NCI-H2081 (cell line): ENCODE measurements around the gene MXRA7.

Experiments
- DNase-seq, 2 experiments: peaks; one replicate each; lab custom pipeline; 2025; lab: John Stamatoyannopoulos, UW

The MXRA7 gene

DNA sequence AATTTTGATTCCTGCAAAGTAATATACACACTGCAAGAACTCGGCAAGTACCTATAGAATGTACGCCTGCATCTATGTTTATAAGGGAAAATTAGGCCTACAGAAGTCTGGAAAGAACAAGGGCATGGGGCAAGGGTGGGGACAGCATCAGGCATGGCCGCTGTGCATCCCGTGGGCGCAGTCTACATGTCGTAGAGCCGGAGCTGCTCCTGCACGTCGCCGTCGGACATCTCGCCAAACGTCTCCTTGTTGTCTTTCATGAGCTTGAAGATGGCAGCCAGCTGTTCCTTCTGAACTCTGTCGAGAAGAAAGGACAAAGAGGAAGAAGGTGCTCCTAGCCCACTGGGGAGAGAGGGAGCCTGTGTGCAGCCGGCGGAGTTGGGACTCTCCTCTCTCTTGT lies 33.4 kb downstream of the MXRA7 start:
- DNase-seq: no peak

DNA sequence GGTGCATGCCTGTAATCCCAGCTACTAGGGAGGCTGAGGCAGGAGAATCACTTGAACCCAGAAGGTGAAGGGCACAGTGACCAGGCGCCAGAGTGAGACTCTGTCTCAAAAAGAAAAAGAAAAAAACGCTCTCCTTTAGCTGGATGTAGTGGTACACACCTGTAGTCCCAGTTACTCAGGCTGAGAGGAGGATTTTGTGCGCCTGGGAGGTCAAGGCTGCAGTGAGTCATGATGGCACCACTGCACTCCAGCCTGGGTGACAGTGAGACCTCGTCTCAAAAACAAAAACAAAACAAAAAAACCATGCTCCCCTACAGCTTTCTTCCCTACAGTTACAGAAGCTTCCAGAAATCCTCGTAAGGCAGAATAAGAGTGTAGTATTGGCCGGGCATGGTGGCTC lies 34.1 kb downstream of the MXRA7 start:
- DNase-seq: no peak

DNA sequence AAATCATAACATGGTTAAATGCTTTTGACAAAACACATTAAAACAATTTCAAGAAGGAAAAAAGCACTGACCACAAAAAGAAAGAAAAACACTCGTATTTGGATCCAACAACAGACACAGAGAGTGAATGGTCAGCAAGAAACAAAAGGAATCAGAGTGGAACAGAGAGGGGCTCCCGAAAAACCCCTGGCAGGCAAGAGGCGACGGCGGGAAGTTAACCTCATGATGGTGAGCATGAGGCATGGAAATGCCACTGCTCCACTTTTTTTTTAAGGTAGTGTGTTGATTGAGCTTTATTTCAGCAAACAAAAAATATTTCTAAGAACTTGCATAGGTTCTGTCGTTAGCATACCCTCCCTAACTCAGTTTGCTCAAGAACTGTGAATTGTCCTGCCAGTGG lies 35.1 kb downstream of the MXRA7 start:
- no peak for DNase-seq

DNA sequence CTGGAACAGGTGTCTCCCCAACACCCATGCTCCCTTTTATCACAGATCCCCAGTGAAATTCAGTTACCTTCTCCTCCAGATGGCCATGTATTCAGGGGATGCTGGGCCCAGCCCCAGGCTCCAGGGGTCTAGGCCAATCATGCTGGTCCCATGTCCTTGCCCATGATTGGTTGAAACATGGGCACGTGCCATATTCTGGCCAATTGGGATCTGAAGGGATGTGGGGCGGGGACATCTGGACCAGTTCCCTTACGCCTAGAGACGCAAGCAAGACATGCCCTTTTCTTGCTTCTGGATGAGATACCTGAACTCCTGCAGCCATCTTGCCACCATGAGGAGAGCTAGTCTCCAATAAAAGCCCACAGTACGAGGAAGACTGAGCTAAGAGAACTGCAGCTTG lies 36.2 kb downstream of the MXRA7 start:
- DNase-seq: no peak

DNA sequence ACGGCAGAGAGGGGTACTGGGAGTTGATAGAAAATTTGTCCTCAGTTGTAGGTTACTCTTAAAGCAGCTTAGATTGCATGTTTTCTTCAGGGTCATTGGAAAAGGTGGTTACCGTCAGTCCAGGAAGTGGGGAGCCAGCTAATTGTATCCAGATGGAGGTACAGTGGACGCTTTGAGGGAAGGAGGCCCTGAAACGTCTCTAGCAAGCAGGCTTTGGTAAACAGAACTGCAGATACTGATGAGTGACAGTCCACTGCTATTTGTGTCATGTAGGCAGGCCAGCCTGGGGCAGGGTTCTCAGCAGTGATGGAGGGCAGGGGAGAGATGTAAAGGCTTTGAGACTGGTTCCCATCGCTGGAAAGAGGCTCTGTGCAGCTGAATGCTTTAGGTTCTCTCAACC lies 37.0 kb downstream of the MXRA7 start:
- DNase-seq: no peak

DNA sequence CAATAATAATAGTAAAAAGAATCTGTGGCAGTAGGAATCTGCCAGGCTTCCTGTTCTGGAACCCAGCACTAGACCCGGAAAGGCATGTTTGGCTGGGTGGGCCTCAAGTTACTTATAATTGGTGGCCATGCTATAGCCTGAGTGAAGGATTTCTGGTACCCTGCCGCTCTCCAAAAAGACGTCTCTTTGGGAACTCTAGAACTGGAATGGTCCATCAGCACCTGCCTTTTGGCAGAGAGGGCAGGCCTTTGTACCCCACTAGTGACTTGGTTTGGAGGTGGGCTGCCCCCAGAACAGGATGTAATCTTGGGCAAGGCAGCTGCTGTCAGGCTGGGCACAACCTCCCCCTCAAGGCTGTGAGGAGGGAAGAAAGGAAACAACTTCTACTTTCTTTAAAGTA lies 37.9 kb downstream of the MXRA7 start:
- DNase-seq: no peak

DNA sequence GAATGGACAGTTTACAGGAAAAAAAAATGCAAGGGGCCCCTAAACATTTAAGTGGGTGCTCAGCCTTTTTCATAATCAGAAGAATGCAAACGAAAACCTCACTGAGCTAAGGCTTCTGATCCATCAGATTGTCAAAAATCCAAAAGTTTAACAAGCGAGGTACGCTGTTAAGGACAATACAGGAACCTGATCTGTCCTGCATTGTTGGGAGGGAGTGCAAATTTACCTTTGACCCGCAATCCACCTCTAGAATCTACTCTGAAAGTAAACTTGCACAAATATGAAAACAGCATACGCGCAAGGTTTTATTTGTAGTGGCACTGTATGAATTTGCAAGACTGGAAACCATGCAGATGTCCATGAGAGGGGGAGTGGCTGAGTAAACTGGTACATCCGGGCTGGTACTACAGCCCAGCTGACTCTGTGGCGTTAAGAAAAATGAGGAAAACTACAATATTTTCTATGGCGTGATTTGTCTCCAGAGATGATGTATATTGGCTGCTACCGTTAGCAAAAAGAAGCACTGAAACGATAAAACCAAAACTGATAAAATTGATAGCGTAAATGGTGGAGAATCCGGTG lies 38.4 kb downstream of the MXRA7 start:
- DNase-seq: peak in 1 of 2 experiments; percentile 51

DNA sequence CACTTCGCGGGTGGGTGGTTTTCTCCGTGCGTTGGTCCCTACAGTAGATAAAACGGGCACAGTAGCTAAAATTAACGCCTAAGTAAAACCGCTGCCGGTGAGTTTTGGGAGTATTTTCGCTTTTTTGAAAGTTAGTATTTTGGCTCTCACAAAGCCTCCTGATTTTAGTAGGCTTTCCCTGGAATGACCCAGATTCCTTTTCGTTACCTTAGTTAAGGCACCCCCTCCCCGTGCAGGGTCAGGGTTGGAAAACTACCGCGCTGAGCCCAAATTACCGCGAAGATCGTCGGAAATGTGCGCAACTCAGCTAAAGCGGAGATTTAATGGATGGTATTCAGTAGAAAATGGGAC lies 38.9 kb downstream of the MXRA7 start:
- DNase-seq: no peak

DNA sequence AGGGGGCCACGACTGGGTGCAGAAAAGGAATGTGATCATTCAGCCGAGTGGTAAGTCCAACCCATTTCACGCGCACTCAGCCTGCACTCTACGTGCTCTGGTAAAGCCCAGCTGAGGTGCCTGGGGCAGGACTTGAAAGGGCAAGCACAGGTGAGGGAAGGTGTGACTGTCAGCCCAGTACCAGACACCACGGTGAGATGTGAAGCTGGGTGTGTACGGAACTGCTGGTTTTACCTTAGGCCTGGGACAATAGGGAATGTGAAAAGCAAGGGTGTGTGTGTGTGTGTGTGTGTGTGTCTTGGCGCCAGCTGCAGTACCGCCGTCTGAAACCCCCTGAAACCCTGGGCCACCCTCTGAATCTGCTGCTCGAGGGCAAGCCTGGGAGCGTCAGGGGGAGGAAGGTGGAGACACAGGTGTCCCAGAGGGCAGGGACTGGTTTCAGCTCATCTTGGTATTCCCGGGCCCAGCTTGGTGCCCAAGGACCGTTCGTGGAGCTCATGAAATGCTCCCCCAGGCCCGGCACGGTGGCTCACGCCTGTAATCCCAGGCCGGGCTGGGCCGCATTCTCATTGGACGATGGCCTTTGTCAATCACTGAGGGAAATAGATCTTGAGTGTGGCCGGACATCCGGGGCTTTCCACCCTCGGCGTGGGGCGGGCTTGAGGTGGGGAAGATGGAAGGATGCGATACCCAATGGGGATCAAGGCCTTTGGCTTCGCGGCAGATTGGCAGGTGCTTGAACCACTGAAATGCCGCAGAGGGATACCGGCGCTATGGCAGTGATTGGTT lies 39.4 kb downstream of the MXRA7 start:
- DNase-seq: peak; percentile 100

DNA sequence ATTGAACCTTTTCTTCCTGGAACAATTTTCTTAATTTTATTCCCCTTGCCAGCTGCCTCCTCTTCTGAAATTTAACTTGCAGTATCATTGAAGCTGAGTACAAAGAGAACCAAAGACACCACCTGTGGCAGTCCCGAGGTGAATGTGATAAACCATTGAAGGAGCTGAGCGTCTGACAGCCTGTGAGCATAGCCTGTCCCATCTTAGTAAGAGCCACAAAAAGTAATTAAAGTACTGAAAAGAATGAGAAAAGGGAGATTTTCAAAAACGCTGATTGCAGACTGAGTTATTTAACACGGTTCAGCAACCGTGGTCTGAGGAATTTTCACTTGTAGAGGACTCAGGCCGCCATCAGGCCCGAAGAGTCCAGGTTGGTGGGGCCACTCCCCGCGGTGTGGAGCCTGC lies 40.0 kb downstream of the MXRA7 start:
- no peak for DNase-seq

DNA sequence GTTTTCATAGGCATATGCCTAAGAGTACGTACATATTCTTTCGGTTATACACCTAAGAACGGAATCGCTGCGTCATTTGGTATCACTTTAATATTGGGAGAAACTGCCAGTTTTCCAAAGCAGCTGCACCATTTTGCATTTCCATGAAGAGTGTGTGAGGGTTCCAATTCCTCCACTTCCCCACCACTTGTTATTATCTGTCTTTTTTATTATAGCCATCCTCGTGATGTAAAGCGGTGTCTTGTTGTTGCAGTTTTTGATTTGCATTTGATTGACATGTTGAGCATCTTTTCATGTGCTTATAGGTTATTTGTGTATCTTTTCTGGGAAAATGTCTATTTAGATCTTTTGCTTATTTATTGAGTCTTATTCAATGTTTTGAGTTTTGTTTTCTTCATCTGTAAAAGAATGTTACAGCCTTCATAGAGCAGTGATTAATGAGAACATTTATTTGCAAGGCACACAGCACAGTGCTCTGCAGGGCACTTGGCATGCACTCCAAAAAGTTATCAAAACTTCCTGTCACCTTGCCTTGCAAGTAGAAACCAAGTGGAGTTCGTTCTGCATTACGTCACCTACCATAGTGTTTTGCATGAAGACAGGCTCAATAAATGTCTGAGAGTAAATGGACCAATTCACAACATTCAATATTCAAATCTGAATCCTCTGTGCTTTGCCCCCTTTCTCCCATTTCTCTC lies 40.6 kb downstream of the MXRA7 start:
- DNase-seq: no peak

DNA sequence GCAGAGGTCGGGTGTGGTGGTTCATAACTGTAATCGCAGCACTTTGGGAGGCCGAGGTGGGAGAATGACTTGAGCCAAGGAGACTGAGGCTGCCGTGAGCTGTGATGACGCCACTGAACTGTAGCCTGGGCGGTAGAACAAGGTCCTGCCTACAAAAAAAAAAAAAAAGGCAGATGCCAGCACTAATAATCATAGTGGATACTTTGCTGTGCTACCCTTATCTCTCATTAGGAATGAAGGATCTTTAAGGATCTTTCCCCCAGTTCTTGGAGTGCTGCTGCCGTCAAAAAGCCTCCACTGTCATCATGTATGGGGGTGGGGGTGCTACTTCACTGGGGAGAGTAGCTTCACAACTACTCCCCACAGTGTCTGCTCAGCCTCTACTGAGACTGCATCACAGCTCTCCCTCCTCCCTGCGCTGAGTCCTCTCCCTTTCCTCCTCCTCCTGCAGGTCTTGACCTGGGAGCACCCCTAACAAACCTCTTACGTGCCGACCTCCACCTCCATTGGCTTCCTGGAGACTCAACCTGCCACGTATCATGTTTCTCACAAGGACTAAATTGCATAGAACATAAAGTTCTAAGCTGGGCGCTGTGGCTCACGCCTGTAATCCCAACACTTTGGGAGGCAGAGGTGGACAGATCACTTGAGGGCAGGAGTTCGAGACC lies 42.8 kb downstream of the MXRA7 start:
- DNase-seq: no peak

DNA sequence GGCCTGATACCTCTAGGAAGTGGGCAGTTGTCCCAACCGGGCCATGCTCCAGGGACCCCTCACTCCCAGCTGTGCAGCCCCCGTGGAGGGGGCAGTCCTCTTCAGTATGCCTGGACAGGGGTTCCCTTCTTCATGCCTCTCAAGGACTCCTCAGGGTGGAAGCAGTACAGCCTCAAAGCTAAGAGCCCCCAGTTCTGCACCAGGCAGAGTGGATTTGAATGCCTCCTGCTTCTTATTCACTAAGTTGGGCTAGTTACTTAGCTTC lies 43.3 kb downstream of the MXRA7 start:
- DNase-seq: no peak

DNA sequence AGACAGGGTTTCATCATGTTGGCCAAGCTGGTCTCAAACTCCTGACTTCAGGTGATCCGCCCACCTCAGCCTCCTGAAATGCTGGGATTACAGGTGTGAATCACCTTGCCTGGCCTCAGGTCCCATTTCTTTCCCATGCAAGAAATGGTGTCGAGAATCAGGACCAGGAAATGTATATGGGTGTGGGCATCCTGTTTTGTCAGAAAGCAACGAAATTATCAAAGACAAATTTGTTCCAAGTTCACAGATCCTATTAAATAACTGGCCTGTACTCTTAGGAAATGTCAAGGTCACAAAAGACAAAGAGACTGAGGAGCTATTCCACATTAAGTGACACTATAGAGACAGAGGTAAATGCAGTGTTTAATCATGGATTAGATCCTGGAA lies 50.1 kb downstream of the MXRA7 start:
- DNase-seq: no peak

DNA sequence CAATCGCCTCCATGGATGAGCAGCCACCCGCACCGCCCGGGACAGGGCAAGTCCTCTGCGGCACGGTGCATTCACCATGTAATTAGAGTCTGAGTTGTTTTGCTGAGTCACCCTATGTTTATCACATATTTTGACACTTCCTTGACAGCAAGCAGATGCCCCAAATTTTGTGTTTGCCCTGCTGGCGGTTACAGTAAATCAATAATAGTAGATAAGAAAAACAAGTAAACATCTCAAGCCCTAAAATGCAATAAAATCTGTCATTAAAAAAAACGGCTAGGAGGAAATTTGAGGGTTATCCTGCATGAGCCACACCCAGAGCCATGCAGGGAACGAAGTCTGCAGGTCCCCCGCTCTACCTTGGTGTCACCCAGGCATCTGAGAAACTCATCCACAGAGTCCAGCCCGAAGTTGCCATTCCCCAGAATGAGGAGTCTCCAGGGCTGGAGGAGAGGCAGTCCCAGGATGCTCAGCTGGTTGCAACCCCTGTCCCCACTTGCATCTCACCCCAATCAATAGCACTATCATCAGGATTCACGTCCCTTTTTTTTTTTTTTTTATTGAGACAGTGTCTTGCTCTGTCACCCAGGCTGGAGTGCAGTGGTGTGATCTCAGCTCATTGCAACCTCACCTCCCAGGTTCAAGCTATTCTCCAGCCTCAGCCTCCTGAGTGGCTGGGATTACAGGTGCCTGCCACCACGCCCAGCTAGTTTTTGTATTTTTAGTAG lies 50.7 kb downstream of the MXRA7 start:
- DNase-seq: peak; percentile 10 to 37

DNA sequence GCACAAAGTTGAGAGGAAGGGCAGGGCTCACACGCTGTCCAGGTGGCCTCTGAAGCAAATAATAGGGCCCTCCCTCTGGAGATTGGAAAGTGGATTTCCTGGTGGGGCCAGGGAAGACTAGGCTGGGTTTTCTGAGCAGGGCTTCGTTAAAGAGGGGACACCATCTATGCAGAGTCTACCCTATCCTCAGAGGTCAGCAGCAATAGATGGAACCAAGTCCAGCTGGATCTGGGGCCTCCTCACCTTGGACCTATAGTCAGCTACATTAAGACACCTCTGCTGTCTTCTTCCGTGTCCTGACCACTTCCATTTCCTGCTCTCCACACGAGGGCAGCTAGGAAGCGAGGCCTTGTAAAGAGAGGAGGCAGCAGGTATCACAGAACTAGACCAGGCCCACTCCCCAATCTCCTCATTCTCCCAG lies 52.5 kb downstream of the MXRA7 start:
- peak in 1 of 2 experiments; percentile 16 for DNase-seq

DNA sequence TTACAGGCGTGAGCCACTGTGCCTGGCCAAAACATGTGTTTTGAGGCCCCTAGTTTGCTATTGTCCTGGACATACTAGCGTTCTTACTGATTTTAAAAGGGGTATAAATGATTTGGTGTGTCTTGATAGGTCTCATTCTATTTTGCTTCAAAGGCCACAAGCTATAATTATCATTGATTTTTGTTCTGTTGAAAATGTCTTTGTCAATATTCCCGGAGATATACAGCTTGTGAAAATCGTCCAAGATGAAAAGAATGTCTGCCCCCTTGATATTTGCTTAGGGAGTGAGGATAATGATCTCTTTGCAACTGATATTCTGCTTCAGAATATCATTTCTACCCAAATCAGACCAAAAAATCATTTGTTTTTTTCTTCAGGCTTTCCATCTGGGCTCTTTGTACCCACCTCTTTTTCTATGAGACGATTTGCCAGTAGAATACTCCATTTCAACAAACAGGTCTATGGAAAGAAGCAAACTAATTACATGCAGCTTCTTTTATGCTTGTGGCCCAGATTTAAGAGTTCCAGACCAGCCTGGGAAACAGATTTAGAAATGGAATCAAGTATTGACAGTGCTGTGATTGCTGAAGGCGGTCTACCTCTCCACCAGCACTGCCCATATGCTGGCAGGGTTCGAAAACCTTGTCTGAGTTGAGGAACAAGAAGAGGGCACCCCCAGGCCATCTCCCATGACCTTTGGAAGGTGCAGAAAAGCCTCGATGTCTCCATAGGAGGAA lies 53.1 kb downstream of the MXRA7 start:
- DNase-seq: peak; percentile 21 to 26

DNA sequence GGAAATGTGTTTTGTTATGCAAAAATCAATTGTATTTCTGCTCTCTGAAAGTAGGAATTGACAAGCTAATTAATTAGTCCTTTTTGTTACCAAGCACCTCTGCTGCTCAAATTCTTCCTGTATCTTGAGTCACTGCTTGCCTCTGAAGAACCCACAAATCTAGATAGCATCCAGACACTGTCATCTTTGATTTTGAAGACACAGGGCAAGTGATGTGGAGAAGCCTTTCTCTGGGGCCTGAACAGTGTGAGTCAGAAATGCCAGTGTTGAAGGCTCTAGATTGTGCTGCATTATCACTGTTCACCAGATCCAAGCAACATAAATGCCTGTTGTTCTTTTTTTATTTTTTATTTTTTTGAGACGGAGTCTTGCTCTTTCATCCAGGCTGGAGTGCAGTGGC lies 56.4 kb downstream of the MXRA7 start:
- no peak for DNase-seq

DNA sequence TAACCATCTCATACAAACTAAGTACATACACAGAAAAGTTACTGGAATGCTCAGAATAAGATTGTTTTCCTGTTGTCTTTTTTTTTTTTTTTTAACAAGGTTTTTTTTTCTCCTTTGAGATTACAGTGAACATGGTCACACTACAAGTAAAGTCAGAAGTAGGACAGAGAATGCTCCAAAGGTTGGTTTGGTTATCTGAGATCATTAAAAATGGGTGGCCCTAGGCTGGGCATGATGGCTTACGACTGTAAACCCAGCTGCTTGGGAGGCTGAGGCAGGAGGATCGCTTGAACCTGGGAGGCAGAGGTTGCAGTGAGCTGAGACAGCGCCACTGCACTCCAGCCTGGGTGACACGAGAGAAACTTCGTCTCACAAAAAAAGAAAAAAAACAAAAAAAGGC lies 60.3 kb downstream of the MXRA7 start:
- no peak for DNase-seq

DNA sequence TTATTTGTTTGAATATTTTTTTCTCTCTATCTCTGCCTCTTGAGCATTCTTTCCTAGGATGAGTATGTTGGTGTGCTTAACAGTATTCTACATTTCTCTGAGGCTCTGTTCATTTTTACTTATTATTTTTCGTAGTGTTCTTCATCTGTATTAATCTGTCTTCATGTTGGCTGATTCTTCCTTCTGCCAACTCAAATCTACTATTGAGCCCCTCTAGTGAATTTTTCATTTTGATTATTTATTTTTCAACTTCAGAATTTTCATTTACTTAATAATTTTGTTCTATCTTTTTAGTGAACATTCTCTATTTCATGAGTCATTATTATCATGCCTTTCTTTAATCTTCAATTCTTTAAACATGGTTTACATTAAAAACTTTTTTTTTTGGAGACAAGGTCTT lies 64.1 kb downstream of the MXRA7 start:
- DNase-seq: no peak

DNA sequence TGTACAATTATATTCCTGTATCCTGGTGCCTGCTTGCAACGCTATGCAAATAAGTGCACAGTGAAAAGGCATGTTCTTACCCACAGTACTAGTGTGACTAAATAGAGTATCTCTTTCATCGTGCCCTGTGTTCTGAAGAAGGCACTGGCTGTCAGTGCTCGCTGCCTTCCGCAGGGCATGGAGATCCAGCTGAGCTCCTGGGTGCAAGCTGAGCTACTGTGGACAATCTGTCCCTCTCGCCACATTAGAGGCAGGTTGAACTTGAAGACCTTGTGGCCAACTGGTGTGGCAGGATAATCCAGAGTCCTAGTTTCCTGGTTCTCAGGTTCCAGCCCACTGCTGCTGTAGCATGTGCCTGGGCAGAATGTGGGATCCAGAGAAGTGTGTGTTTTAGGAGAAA lies 65.3 kb downstream of the MXRA7 start:
- DNase-seq: no peak

DNA sequence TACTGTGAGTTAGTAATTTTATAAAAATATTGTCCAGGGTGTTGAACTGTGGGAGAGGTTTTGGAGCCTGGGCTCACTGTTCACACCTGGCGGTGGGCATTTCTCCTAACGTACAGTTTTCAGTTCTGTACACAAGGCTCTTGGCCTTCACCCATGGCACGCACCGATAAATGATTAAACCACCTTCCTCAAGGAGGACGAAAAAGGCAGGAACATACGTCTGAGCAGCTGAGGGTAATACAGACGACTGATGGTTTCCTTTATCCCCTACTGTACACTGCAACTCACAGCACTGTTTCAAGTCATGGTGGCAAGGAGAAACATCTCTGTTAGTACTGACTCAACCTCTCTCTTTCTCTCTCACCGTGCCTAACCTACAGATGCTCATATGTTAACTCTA lies 65.8 kb downstream of the MXRA7 start:
- DNase-seq: no peak
